Fibroblast of skin of abdomen (primary cell): ENCODE measurements around the gene POU3F3. TPM values are rescaled to one million over a fixed set of nuclear protein-coding genes. Genes with fewer than 3 reads are reported as not detected.
A peak's percentile ranks its signal among the peaks of the same experiment; 100 is the strongest.

Experiments
- DNase-seq: peaks from one replicate; pipeline ENCODE4 v3.0.0-alpha.2; 2013
- polyA plus RNA-seq, 2 experiments: library from polyadenylated mRNA; unstranded; fragments of 120-200 nt; gene quantifications; one replicate each; pipeline ENCODE4 v1.2.1, GENCODE V29; 2013; ENCODE audit not compliant: insufficient read length in 2 of 2

Gene POU3F3
- 0.55 TPM for polyA plus RNA-seq (2013, experiment 1 of 2; ENCODE audit: insufficient read length)
- 0.36 TPM for polyA plus RNA-seq (2013, experiment 2 of 2; ENCODE audit: insufficient read length)

GRCh38 chr2:104853534-104854497, at the start of gene POU3F3:
Gene POU3F3, plus strand, starts transcription at chr2:104854115. Its CDS starts 1,396 bp downstream, at chr2:104855511.
- DNase-seq = peak; percentile 76

- no peak for DNase-seq
These were observed 49.6 kb upstream of the POU3F3 start for GRCh38 chr2:104804148-104804890.

GRCh38 chr2:104812286-104812685, 41.6 kb upstream of the POU3F3 start:
- peak; percentile 44 for DNase-seq

- DNase-seq = no peak
These were observed 37.8 kb upstream of the POU3F3 start for GRCh38 chr2:104816143-104816542.

GRCh38 chr2:104818264-104818663, 35.7 kb upstream of the POU3F3 start:
- no peak for DNase-seq

GRCh38 chr2:104820126-104820525, 33.8 kb upstream of the POU3F3 start:
- no peak for DNase-seq

- DNase-seq = no peak
These were observed 28.6 kb upstream of the POU3F3 start for GRCh38 chr2:104825124-104825865.

- no peak for DNase-seq
These were observed 27.9 kb upstream of the POU3F3 start for GRCh38 chr2:104826016-104826415.

- DNase-seq = no peak
These were observed 22.2 kb upstream of the POU3F3 start for GRCh38 chr2:104831742-104832141.

GRCh38 chr2:104834431-104835153, 19.3 kb upstream of the POU3F3 start:
- no peak for DNase-seq

GRCh38 chr2:104836265-104836664, 17.6 kb upstream of the POU3F3 start:
- DNase-seq = no peak

- DNase-seq = no peak
These were observed 17.1 kb upstream of the POU3F3 start for GRCh38 chr2:104836841-104837240.

GRCh38 chr2:104840156-104840555, 13.8 kb upstream of the POU3F3 start:
- no peak for DNase-seq

- no peak for DNase-seq
These were observed 12.9 kb upstream of the POU3F3 start for GRCh38 chr2:104840893-104841585.

GRCh38 chr2:104841744-104842143, 12.2 kb upstream of the POU3F3 start:
- DNase-seq = no peak

GRCh38 chr2:104844807-104845551, 8.9 kb upstream of the POU3F3 start:
- DNase-seq = no peak

GRCh38 chr2:104845552-104845931, 8.4 kb upstream of the POU3F3 start:
- DNase-seq = no peak

- DNase-seq = no peak
These were observed 7.7 kb upstream of the POU3F3 start for GRCh38 chr2:104845946-104846785.

- DNase-seq = no peak
These were observed 6.9 kb upstream of the POU3F3 start for GRCh38 chr2:104846786-104847585.
